Measurements from ENCODE around the gene INPP5A. TPM values are rescaled to one million over a fixed set of nuclear protein-coding genes. Genes with fewer than 3 reads are reported as not detected.

The INPP5A gene
- total RNA-seq, 1 experiment from 2014 or later: 14.7 TPM

GRCh38 chr10:132749371-132749795 is 211.8 kb downstream of the INPP5A start:
- Mint-ChIP-seq H3K4me1 (ENCODE audit: insufficient read depth, unreplicated experiment) (no peaks in the 10 kb centered on the region), H3K4me3 (ENCODE audit: unreplicated experiment) (no peak overlapping the region), H3K27ac (ENCODE audit: low read depth, unreplicated experiment) (no peak overlapping the region), H3K27me3 (ENCODE audit: insufficient read depth, unreplicated experiment) (no peaks in the 10 kb centered on the region), H3K36me3 (ENCODE audit: insufficient read depth, unreplicated experiment) (peaks cover 11% of the 10 kb centered on the region), H3K9me3 (ENCODE audit: unreplicated experiment) (no peaks in the 10 kb centered on the region)
- intact Hi-C loops (cut with micrococcal nuclease): no loop called here
- ChIA-PET CTCF (no interaction called here), POLR2A (no interaction called here)
- TF ChIP-seq CTCF (IDR thresholded peaks at IDR 0.05; ENCODE audit: unreplicated experiment): no peak
- BruUV-seq (replicated peaks): no TSS peak
- DNase-seq (ENCODE audit: unreplicated experiment): no peak

- TF ChIP-seq CTCF (IDR thresholded peaks at IDR 0.05; ENCODE audit: unreplicated experiment): no peak
- H3K27me3 Mint-ChIP-seq (ENCODE audit: insufficient read depth, unreplicated experiment): no peaks in the 10 kb centered on the region
- BruUV-seq (replicated peaks): no TSS peak
- intact Hi-C loops (cut with micrococcal nuclease): no loop called here
- no peak overlapping the region for H3K4me3 Mint-ChIP-seq (ENCODE audit: unreplicated experiment)
- CTCF ChIA-PET: no interaction called here
- H3K27ac Mint-ChIP-seq (ENCODE audit: low read depth, unreplicated experiment): no peak overlapping the region
- no peaks in the 10 kb centered on the region for H3K4me1 Mint-ChIP-seq (ENCODE audit: insufficient read depth, unreplicated experiment)
- no peak for DNase-seq (ENCODE audit: unreplicated experiment)
- POLR2A ChIA-PET: no interaction called here
- H3K9me3 Mint-ChIP-seq (ENCODE audit: unreplicated experiment): peaks cover 8% of the 10 kb centered on the region
- peaks cover 11% of the 10 kb centered on the region for H3K36me3 Mint-ChIP-seq (ENCODE audit: insufficient read depth, unreplicated experiment)
Measured at GRCh38 chr10:132750936-132751335, 213.3 kb downstream of the INPP5A start.

- ChIA-PET POLR2A (no interaction called here), CTCF (interaction anchor here (0.6 kb wide), 1 partner anchor 85 kb away, joined by 3 read pairs; no protein-coding TSS in a partner anchor)
- BruUV-seq (replicated peaks): no TSS peak
- Mint-ChIP-seq H3K4me1 (ENCODE audit: insufficient read depth, unreplicated experiment) (no peaks in the 10 kb centered on the region), H3K36me3 (ENCODE audit: insufficient read depth, unreplicated experiment) (peaks cover 11% of the 10 kb centered on the region), H3K9me3 (ENCODE audit: unreplicated experiment) (peaks cover 8% of the 10 kb centered on the region), H3K27ac (ENCODE audit: low read depth, unreplicated experiment) (no peak overlapping the region), H3K27me3 (ENCODE audit: insufficient read depth, unreplicated experiment) (no peaks in the 10 kb centered on the region), H3K4me3 (ENCODE audit: unreplicated experiment) (no peak overlapping the region)
- no peak for DNase-seq (ENCODE audit: unreplicated experiment)
- TF ChIP-seq CTCF (IDR thresholded peaks at IDR 0.05; ENCODE audit: unreplicated experiment): no peak
- intact Hi-C loops (cut with micrococcal nuclease): no loop called here
Measured at GRCh38 chr10:132752378-132752777, 214.8 kb downstream of the INPP5A start.

GRCh38 chr10:132752961-132753360 is 215.4 kb downstream of the INPP5A start:
- H3K4me3 Mint-ChIP-seq (ENCODE audit: unreplicated experiment): no peak overlapping the region
- BruUV-seq (replicated peaks): no TSS peak
- no peak for TF ChIP-seq CTCF (IDR thresholded peaks at IDR 0.05; ENCODE audit: unreplicated experiment)
- H3K27ac Mint-ChIP-seq (ENCODE audit: low read depth, unreplicated experiment): no peak overlapping the region
- ChIA-PET POLR2A (interaction anchor here (0.5 kb wide), 1 partner anchor 23 kb away, joined by 3 read pairs; no protein-coding TSS in a partner anchor), CTCF (interaction anchor here (0.6 to 0.7 kb wide), 2 partner anchors 86 to 576 kb away, joined by 3 read pairs; no protein-coding TSS in a partner anchor)
- H3K27me3 Mint-ChIP-seq (ENCODE audit: insufficient read depth, unreplicated experiment): no peaks in the 10 kb centered on the region
- peaks cover 8% of the 10 kb centered on the region for H3K9me3 Mint-ChIP-seq (ENCODE audit: unreplicated experiment)
- H3K36me3 Mint-ChIP-seq (ENCODE audit: insufficient read depth, unreplicated experiment): peaks cover 11% of the 10 kb centered on the region
- no peaks in the 10 kb centered on the region for H3K4me1 Mint-ChIP-seq (ENCODE audit: insufficient read depth, unreplicated experiment)
- intact Hi-C loops (cut with micrococcal nuclease): no loop called here
- DNase-seq (ENCODE audit: unreplicated experiment): no peak
